HFFc6 (cell line): ENCODE data around the gene NRF1. TPM values are rescaled to one million over a fixed set of nuclear protein-coding genes. Genes with fewer than 3 reads are reported as not detected.
"Not testable (repeated sequence)": the region's sequence is repeated elsewhere in the genome, so short reads cannot be mapped to it uniquely, and the experiment has no call there.

Experiments used
- DNase-seq: peaks from one replicate; pipeline ENCODE4 v3.0.0-alpha.2; 2018
- H3K27ac Mint-ChIP-seq: 2 replicates; pipeline ENCODE4 v1.8.0; 2020; ENCODE audit warnings: mild to moderate bottlenecking, mixed read lengths
- H3K27me3 Mint-ChIP-seq: 2 replicates; pipeline ENCODE4 v1.8.0; 2021; ENCODE audit warnings: mild to moderate bottlenecking, moderate library complexity, mixed read lengths; ENCODE audit not compliant: insufficient read depth
- H3K36me3 Mint-ChIP-seq: 2 replicates; pipeline ENCODE4 v1.8.0; 2021; ENCODE audit warnings: low read depth, mixed read lengths
- H3K4me1 Mint-ChIP-seq: 2 replicates; pipeline ENCODE4 v1.8.0; 2020; ENCODE audit warnings: low read depth, mixed read lengths
- H3K4me3 Mint-ChIP-seq: 2 replicates; pipeline ENCODE4 v1.8.0; 2020; ENCODE audit warnings: mild to moderate bottlenecking, moderate library complexity, mixed read lengths
- H3K9me3 Mint-ChIP-seq: 2 replicates; pipeline ENCODE4 v1.8.0; 2020; ENCODE audit warnings: mild to moderate bottlenecking, mixed read lengths
- CTCF ChIP-seq: fragments of 200-600 bp; sonication (generic); IDR thresholded peaks from 2 replicates; pipeline ENCODE4 v1.5.0; 2021; ENCODE audit warnings: antibody characterized with exemption, mild to moderate bottlenecking
- total RNA-seq, 6 experiments: library from RNA; stranded (reverse); fragmentation: NEBNext Ultra II Directional; extraction: Animal tissue kit (Norgen Biotek cat#: 25700); gene quantifications; 2 replicates in 1 of 6; 3 replicates in 5 of 6; pipeline ENCODE4 v1.2.3, GENCODE V29; 2021

The NRF1 gene
- total RNA-seq, 6 experiments from 2014 or later = 8.8 to 11.8 (median 10.4) TPM

GRCh38 chr7:129670656-129671055 is 59.1 kb downstream of the NRF1 start:
- H3K4me1 Mint-ChIP-seq = peaks cover 9% of the 10 kb centered on the region

GRCh38 chr7:129671266-129671665 is 59.7 kb downstream of the NRF1 start:
- no peak for TF ChIP-seq CTCF
- peaks cover 18% of the 10 kb centered on the region for H3K36me3 Mint-ChIP-seq
- no peaks in the 10 kb centered on the region for H3K27me3 Mint-ChIP-seq
- no peak overlapping the region for H3K27ac Mint-ChIP-seq
- H3K9me3 Mint-ChIP-seq = peaks cover 17% of the 10 kb centered on the region
- no peak for DNase-seq
- H3K4me3 Mint-ChIP-seq = no peak overlapping the region
- peaks cover 8% of the 10 kb centered on the region for H3K4me1 Mint-ChIP-seq

More at GRCh38 chr7:129670656-129671055, 59.1 kb downstream of the NRF1 start:
- Mint-ChIP-seq H3K9me3 (peaks cover 12% of the 10 kb centered on the region), H3K4me3 (no peak overlapping the region), H3K27me3 (no peaks in the 10 kb centered on the region), H3K36me3 (peaks cover 12% of the 10 kb centered on the region), H3K27ac (no peak overlapping the region)
- no peak for DNase-seq
- no peak for TF ChIP-seq CTCF

GRCh38 chr7:129674475-129674874 is 63.0 kb downstream of the NRF1 start:
- not testable (repeated sequence) for DNase-seq, H3K27ac Mint-ChIP-seq, H3K4me1 Mint-ChIP-seq, H3K27me3 Mint-ChIP-seq, H3K4me3 Mint-ChIP-seq
- Mint-ChIP-seq H3K9me3 (peaks cover 17% of the 10 kb centered on the region), H3K36me3 (peaks cover 36% of the 10 kb centered on the region)

GRCh38 chr7:129675521-129675920 is 64.0 kb downstream of the NRF1 start:
- no peak for TF ChIP-seq CTCF
- Mint-ChIP-seq H3K27ac (no peak overlapping the region), H3K4me3 (no peak overlapping the region), H3K36me3 (peaks cover 40% of the 10 kb centered on the region), H3K9me3 (peaks cover 17% of the 10 kb centered on the region), H3K27me3 (no peaks in the 10 kb centered on the region), H3K4me1 (peaks cover 6% of the 10 kb centered on the region; the same call in 1 of the 2 replicates)
- no peak for DNase-seq

GRCh38 chr7:129676017-129676897 is 64.7 kb downstream of the NRF1 start:
- Mint-ChIP-seq H3K27ac (no peak overlapping the region), H3K36me3 (peaks cover 44% of the 10 kb centered on the region), H3K27me3 (no peaks in the 10 kb centered on the region), H3K9me3 (peaks cover 17% of the 10 kb centered on the region), H3K4me1 (peaks cover 6% of the 10 kb centered on the region; the same call in 1 of the 2 replicates), H3K4me3 (no peak overlapping the region)
- TF ChIP-seq CTCF = no peak
- DNase-seq = no peak

- Mint-ChIP-seq H3K9me3 (peaks cover 17% of the 10 kb centered on the region), H3K27ac (no peak overlapping the region), H3K27me3 (no peaks in the 10 kb centered on the region), H3K36me3 (peaks cover 44% of the 10 kb centered on the region), H3K4me1 (peaks cover 6% of the 10 kb centered on the region; the same call in 1 of the 2 replicates), H3K4me3 (no peak overlapping the region)
- TF ChIP-seq CTCF = no peak
- no peak for DNase-seq
Measured at GRCh38 chr7:129677796-129678195, 66.3 kb downstream of the NRF1 start.
